Coronary artery (tissue), 2 donors: ENCODE data around the gene LRRC70.

Experiments used
- DNase-seq: peaks from one replicate; pipeline ENCODE4 v3.0.0-alpha.2; 2017; ENCODE audit warnings: low spot score
- H3K27ac ChIP-seq, 2 donors: fragments of 200-600 bp; sonication (generic); one replicate each; pipeline ENCODE4 v1.5.1; 2016 to 2019
- H3K4me3 ChIP-seq: fragments of 200-600 bp; sonication (generic); 2 replicates; pipeline ENCODE4 v1.5.1; 2016; ENCODE audit warnings: mild to moderate bottlenecking, moderate library complexity
- CTCF ChIP-seq: fragments of 200-600 bp; sonication (generic); IDR thresholded peaks from one replicate; pipeline ENCODE4 v1.5.1; 2019; ENCODE audit warnings: antibody characterized with exemption

Gene LRRC70

GRCh38 chr5:62603934-62604333 is 25.3 kb downstream of the LRRC70 start:
- no peak overlapping the region for H3K4me3 ChIP-seq
- no peak overlapping the region for H3K27ac ChIP-seq
- TF ChIP-seq CTCF: no peak
- no peak for DNase-seq

GRCh38 chr5:62605638-62606037 is 27.0 kb downstream of the LRRC70 start:
- no peak for DNase-seq
- Histone ChIP-seq H3K27ac (no peak overlapping the region), H3K4me3 (no peak overlapping the region)
- TF ChIP-seq CTCF: no peak

GRCh38 chr5:62606878-62607277 is 28.3 kb downstream of the LRRC70 start:
- no peak overlapping the region for H3K4me3 ChIP-seq
- no peak for DNase-seq
- no peak overlapping the region for H3K27ac ChIP-seq
- no peak for TF ChIP-seq CTCF

- H3K27ac ChIP-seq: no peak overlapping the region
- TF ChIP-seq CTCF: no peak
- no peak overlapping the region for H3K4me3 ChIP-seq
- no peak for DNase-seq
Measured at GRCh38 chr5:62607615-62608014, 29.0 kb downstream of the LRRC70 start.

GRCh38 chr5:62608529-62609511 is 30.2 kb downstream of the LRRC70 start:
- no peak overlapping the region for H3K4me3 ChIP-seq
- TF ChIP-seq CTCF: no peak
- H3K27ac ChIP-seq: no peak overlapping the region
- DNase-seq: no peak

- no peak for DNase-seq
- no peak for TF ChIP-seq CTCF
Measured at GRCh38 chr5:62614355-62614754, 35.7 kb downstream of the LRRC70 start.

More at GRCh38 chr5:62614355-62614754, 35.7 kb downstream of the LRRC70 start:
- Histone ChIP-seq H3K4me3 (no peak overlapping the region), H3K27ac (no peak overlapping the region)
